Motor neuron (in vitro differentiated cells): ENCODE measurements around the gene TMEM82. TPM values are rescaled to one million over a fixed set of nuclear protein-coding genes. Genes with fewer than 3 reads are reported as not detected.

Experiments used
- total RNA-seq, 8 experiments: library from RNA; unstranded; fragments of 300-600 nt; gene quantifications; 2 replicates each; pipeline versions ENCODE4 v1.2.3 to v1.2.4, GENCODE V29; 2022

Gene TMEM82
- total RNA-seq, 8 experiments from 2014 or later: 0.28 TPM; not detected in 7

Other genes with a start within 250 kb of the TMEM82 start
- gene CASP9, start 218.3 kb upstream of the TMEM82 start, total RNA-seq: 10 to 100 TPM in 6 of 8 experiments, 1 to 10 TPM in 2; 8.2 to 17.1 (median 13.9) TPM
- 10 to 100 TPM; 14.4 to 26.0 (median 18.0) TPM for gene DNAJC16, start 215.7 kb upstream of the TMEM82 start, total RNA-seq
- 1 to 10 TPM in 2 of 8 experiments, under 1 TPM in 6; 0.14 to 1.2 (median 0.65) TPM for gene AGMAT, start 157.4 kb upstream of the TMEM82 start, total RNA-seq
- 10 to 100 TPM; 11.1 to 47.4 (median 17.0) TPM for gene DDI2, start 125.0 kb upstream of the TMEM82 start, total RNA-seq
- gene PLEKHM2, start 58.2 kb upstream of the TMEM82 start, total RNA-seq: 10 to 100 TPM; 23.7 to 45.7 (median 33.4) TPM
- 1 to 10 TPM in 4 of 8 experiments, under 1 TPM in 4; 0.49 to 1.5 (median 1.0) TPM for gene SLC25A34, start 6.2 kb upstream of the TMEM82 start, total RNA-seq
- 10 to 100 TPM in 3 of 8 experiments, 1 to 10 TPM in 5; 2.0 to 35.1 (median 9.6) TPM for gene FBLIM1, start 16.3 kb downstream of the TMEM82 start, total RNA-seq
- gene UQCRHL, start 65.2 kb downstream of the TMEM82 start, total RNA-seq: 1 to 10 TPM; 2.7 to 7.2 (median 5.9) TPM
- gene SPEN, start 105.2 kb downstream of the TMEM82 start, total RNA-seq: 10 to 100 TPM in 7 of 8 experiments, 1 to 10 TPM in 1; 10.0 to 69.9 (median 44.0) TPM
- 10 to 100 TPM; 18.2 to 48.9 (median 38.4) TPM for gene ZBTB17, start 233.6 kb downstream of the TMEM82 start, total RNA-seq